ENCODE data around the gene EPHX1.

DNA sequence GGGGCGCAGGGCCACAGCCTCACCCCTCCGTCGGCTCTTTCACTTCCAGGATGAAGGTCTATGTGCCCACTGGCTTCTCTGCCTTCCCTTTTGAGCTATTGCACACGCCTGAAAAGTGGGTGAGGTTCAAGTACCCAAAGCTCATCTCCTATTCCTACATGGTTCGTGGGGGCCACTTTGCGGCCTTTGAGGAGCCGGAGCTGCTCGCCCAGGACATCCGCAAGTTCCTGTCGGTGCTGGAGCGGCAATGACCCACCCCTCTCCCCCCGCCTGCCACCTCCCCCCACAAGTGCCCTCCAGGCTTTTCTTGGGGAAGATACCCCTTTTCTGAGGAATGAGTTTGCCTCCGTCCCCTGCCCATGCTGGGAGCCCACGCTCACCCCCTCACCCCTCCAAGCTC lies 35.2 kb downstream of the EPHX1 start:
- TF ChIP-seq POLR2AphosphoS5 (IDR thresholded peaks at IDR 0.05; ENCODE audit: low read depth, low read length) (no peak), TAF1 (IDR thresholded peaks at IDR 0.05; ENCODE audit: borderline replicate concordance, insufficient read depth, low read length) (no peak), REST (IDR thresholded peaks at IDR 0.05; ENCODE audit: insufficient read depth in 1 of 2, low read depth in 2 of 2, low read length in 2 of 2) (no peak)
